GM19238 (cell line): ENCODE results near the gene DNMT3A.

ENCODE experiments used
- DNase-seq: peaks from one replicate; pipeline ENCODE4 v3.0.0; 2011; ENCODE audit warnings: low spot score; ENCODE audit not compliant: insufficient read length

The DNMT3A gene

DNA sequence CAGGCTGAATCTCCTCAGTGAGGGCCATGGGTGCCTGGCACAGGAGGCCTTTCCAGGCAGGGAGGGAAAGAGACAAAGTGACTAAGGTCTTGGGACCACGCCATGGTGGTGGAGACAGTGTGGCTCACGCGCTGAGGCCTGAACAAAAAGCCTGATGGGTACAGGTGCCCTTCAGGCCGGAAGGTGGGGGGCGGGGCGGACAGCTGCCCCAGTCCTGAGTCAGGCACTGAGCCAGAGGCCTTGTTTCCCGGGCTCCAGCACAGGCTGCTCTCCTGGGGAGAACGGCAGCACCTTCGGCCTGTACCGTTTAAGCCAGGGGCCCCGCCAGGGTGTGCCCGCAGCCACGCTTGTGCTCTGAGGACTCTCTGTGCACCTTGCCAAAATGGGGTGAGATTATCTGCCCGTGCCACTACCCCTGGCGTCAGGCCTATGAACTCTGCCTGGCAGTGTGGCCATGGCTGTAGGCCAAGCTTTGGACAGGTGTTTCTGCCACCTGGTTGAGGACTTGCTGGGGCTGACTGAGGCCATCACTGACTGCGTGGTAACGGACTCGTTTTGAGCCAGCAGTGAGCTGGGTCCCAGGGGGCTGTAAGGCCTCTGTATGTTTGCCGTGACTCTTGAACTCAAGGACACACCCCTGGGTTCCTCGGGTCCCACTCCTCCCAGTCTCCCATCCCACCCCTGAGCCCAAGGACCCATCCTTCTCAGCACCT lies 31.7 kb upstream of the DNMT3A start:
- no peak for DNase-seq

DNA sequence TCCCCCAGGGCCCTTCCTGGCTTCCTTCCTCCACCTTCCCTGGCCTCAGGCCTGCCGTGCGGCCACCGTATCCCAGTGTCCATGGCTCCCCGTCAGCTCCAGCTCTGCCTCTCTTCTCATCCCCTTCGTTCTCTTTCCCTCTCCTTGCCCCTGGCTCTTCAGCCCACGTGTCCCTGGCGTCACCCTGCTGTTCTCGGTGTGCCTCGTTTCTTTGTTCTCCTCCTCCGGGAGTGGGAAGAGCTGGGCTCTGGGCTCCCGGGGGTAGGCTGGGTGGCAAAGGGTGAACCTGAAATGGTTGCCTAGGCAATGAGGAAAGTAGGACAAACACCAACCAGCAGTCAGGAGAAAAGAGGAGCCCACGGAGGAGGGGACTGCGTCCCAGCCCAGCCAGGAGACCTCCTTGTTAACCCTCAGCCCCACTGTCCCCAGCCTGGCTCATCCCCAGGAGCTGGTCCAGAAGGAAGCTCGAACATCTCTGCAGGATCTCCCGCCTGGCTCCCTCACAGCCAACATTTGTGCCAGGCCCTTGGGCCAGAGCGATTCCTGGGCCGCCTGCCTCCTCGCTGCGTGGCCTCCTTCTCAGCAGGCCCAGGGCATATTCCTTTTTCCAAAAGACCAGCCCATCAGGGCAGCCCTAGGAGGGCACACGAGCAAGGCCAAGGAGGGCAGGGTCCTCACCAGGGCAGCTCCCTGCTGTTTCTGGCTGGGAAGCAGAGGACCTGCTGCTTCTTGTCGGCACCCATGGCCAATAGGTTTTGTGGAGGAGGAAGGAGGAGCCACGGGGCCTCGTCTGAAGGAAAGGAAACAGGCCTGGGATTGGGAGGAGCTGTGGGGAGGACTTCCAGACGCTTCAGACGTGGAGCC lies 30.9 kb upstream of the DNMT3A start:
- no peak for DNase-seq

- no peak for DNase-seq
Measured at GRCh38 chr2:25371253-25372241, 29.8 kb upstream of the DNMT3A start.

DNA sequence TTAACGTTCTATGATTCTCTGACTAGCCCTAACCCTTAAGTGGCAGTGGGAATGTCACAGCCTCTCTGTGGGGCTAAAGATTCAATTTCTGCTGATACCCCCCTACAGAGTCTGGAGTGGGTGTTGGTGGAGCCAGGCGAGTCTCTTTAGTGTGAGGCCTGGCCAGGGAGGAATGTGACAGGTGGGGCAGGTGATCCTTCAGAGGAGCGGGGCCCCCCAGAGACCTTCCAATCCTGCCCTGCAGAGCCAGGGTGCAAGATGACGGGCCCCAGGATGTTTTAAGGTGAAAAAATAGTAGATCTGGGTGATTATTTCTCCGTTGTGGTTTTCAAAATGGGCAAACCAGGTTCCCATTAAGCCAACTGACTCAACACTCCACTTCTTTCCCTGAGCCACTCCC lies 28.2 kb upstream of the DNMT3A start:
- DNase-seq = no peak

GRCh38 chr2:25369439-25369838 lies 27.7 kb upstream of the DNMT3A start:
- DNase-seq = no peak

GRCh38 chr2:25368660-25369059 lies 26.9 kb upstream of the DNMT3A start:
- no peak for DNase-seq

DNA sequence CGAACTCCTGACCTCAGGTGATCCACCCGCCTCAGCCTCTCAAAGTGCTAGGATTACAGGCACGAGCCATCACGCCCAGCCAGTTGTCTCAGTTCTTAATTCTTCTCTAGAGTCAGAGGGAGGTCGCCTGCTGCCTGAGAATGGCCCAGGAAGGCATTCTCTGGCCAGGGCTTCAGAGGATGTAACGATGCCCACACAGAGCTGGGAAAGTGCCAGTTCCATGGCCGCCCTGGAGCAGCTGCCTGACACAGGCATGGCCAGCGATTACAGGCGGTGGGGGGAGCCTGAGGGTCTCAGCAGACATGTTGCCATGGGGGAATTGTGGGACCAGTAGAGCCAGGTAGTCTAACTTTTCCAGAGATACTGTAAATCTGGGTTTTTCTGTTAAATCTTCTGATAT lies 25.6 kb upstream of the DNMT3A start:
- no peak for DNase-seq

DNA sequence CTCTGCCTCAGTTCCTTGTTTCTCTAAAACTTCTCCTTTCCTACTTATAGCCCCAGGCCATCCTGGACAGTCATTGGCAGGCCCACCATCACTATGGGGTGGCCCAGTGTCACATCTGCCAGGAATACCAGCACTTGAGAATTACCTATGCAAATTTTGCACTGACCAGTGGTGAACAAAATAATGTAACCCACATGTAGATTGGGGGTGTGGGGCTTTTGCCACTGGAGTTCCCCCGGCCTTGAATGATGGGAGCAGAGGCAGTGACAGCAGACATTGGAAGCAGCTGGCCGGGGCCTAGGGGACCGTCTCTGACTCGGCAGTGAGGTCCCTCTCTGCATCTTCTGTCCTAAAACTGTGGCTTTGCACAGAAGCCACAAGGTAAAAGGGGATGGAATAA lies 24.9 kb upstream of the DNMT3A start:
- DNase-seq = no peak

DNA sequence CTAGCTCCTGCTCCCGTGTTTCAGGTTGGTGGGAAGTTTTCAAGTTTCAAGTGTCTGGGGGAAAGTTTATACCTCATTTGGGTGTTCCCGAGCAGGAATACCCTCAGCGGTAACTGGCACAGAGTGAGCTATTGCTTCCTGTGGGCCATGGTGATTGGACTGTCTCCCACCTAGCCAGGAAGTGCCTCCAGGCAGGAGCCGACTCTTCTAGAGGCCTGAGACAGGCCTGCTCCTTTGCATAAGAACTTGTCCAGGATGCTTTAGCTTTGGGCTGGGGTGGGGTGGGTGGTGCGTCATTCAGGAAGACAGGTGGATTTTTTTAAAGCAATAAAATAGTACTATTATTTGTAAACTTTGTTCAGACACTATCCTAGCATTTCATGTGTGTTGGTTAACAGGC lies 23.5 kb upstream of the DNMT3A start:
- no peak for DNase-seq

GRCh38 chr2:25363733-25364132 lies 22.0 kb upstream of the DNMT3A start:
- no peak for DNase-seq

DNA sequence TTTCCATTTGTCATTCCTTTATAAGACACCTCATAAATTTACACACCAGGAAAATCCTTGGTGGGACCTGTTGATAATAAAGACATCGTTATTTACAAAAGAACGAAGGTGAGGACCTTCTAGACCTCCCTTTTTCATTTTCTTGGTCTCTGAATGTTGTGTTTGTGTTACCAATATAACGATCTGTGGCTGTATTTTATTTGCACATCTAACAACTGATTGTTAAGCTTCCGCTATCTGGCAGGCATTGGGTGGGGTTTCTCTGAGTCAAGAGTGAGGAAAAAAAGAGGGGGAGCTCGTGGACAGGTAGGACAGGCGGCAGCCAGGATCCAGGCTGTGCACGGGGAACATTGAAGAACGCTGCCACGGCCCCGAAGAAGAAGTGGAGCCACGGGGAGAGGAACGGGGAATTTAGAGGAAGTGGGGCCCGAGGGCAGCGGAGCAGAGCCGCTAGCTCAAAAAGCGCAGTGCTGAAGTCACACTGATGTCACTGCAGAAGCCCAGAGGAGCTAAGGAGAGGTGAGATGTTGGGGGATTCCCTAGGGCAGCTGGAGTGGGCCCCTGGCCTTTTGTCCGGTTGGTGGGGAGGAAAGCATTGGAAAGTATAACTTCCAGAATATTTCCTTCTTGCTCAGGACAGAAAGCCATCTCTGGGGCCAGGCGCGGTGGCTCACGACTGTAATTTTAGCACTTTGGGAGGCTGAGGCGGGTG lies 20.9 kb upstream of the DNMT3A start:
- peak; percentile 83 for DNase-seq

DNA sequence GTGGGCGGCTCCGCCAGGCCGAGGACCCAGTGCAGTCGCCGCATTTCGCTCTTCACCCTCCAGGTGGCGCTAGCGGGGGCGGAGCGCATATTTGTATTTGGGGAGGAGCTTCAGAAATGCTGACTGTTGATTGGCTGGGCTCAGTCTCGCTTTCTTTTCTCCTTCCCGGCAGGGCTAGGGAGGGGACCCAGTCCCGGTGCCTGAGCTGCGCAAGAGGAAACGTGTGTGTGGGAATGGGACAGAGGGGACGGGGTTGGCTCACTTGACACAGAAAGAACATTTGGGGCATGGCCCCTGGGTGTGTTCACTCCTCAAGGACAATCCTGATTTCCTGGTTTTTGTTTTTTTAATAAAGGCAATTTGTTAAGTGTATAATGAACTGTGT lies 20.3 kb upstream of the DNMT3A start:
- DNase-seq = peak; percentile 80

DNA sequence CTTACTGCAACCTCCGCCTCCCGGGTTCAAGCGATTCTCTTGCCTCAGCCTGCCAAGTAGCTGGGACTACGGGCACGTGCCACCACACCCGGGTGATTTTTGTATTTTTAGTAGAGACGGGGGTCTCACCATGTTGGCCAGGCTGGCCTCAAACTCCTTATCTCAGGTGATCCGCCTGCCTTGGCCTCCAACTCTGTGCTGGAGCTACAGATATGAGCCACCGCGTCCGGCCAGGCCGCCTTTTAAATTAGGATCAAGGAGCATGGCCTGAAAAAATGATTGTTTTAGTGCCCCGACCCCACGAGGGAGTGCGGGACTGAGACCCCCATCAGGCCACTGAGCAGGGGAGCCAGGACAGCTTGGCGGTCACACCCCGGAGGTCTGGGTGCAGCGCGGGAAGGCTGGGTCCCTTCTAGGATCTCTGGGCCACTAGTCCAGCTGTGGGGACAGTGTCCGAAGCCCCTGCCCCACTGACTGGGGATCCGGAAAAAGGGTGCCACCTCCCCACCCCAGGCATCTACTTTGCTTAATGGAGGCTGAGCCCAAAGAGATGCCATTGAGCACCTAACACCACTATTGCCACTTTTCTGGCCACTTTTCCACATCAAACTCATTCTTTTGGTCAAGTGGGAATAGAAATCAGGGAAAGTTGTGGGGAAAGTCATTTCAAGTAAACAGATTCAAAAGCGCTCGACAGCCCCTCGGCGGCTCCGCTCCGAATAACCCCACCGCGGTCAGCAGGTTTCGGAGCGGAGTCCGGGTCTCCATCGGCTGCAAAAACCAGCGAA lies 19.7 kb upstream of the DNMT3A start:
- no peak for DNase-seq

GRCh38 chr2:25358836-25359235 lies 17.1 kb upstream of the DNMT3A start:
- no peak for DNase-seq

- no peak for DNase-seq
Measured at GRCh38 chr2:25358249-25358815, 16.6 kb upstream of the DNMT3A start.

- no peak for DNase-seq
Measured at GRCh38 chr2:25356088-25356487, 14.4 kb upstream of the DNMT3A start.

GRCh38 chr2:25355270-25355669 lies 13.5 kb upstream of the DNMT3A start:
- DNase-seq = no peak

- no peak for DNase-seq
Measured at GRCh38 chr2:25354116-25354515, 12.4 kb upstream of the DNMT3A start.

- no peak for DNase-seq
Measured at GRCh38 chr2:25349397-25349796, 7.7 kb upstream of the DNMT3A start.

GRCh38 chr2:25347846-25348245 lies 6.1 kb upstream of the DNMT3A start:
- no peak for DNase-seq
